ENCODE data around the gene AP2M1.

Gene AP2M1

GRCh38 chr3:184180165-184180564 is 5.5 kb downstream of the AP2M1 start:
- DNase-seq (ENCODE audit: low read depth in 2 of 2): no peak

DNA sequence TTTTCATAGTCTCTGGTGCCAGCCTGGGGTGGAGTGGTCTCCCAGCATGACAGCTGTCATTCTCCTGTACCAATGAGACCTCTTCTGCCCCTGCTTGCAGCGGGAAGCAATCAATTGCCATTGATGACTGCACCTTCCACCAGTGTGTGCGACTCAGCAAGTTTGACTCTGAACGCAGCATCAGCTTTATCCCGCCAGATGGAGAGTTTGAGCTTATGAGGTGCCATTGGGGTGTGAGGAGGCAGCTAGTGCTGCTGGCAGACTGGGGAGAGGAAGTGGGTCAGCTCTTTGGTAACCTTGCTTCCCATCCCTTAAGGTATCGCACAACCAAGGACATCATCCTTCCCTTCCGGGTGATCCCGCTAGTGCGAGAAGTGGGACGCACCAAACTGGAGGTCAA is 6.9 kb downstream of the AP2M1 start:
- DNase-seq (ENCODE audit: low read depth in 2 of 2): no peak

- DNase-seq (ENCODE audit: low read depth in 2 of 2): no peak
Measured at GRCh38 chr3:184183679-184184078, 9.0 kb downstream of the AP2M1 start.

DNA sequence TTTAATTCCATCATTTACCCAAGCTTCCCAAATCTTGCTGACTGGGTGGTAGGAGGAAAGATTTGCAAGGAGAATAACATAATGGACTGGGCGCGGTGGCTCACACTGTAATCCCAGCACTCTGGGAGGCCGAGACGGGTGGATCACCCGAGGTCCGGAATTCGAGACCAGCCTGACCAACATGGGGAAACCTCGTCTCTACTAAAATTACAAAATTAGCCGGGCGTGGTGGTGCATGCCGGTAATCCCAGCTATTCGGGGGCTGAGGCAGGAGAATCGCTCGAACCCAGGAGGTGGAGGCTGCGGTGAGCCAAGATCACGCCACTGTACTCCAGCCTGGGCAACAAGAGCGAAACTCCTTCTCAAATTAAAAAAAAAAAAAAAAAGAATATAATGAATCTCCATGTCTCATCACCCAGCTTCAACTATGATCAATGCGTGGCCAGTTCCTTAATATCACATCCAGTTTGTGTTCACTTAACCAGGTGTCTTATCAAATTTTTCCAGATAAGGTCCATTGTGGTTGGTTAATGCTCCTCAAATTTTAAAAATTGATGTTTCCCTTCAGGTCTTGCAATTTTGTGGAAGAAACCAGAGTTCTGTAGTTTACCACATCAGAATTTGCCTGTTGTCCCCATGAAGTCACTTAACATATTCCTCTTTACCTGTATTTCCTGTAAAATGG is 10.0 kb downstream of the AP2M1 start:
- no peak for DNase-seq (ENCODE audit: low read depth in 2 of 2)

DNA sequence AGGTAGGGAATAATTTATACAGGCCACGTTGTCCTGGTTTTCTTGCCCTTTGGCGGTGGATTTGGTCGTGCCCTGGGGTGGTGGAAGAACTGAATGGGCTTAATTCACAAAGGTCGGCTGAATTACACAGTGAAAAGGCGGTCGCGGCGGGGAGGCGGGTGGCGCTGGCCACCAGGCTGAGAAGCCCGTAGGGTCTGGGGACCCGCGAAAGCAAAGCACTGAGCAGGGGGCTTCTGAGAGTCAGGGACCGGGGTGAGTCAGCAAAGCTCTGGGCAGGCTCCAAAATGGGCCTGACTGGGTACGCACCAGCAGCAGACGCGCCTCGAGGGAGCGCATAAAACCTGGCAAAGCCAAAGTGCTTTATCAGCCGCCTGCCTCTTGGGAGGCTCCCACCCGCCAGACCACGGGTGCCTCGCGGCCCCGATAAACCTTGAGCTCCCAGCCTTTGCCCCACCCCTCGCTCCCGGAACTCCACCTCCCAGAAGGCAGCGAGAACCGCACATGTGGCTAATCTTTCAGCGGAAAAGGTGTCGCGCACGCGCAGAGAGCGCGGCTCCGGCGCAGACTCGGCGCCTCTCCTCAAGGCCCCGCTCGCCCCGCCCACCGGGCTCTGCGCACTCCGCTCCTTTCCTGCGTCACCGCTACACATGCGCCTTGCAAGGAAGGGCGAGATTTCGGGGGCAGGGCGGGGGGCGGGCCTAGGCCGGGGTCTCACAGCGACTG is 11.0 kb downstream of the AP2M1 start:
- DNase-seq (ENCODE audit: low read depth in 2 of 2): peak; percentile 96 to 99

- DNase-seq (ENCODE audit: low read depth in 2 of 2): no peak
Measured at GRCh38 chr3:184186184-184186901, 11.7 kb downstream of the AP2M1 start, which contains the start of gene ABCF3. Gene ABCF3 (plus strand): TSS chr3:184186199. CDS start chr3:184186208, 9 bp downstream.

- DNase-seq (ENCODE audit: low read depth in 2 of 2): no peak
Measured at GRCh38 chr3:184186902-184187207, 12.2 kb downstream of the AP2M1 start.

- no peak for DNase-seq (ENCODE audit: low read depth in 2 of 2)
Measured at GRCh38 chr3:184188080-184188479, 13.4 kb downstream of the AP2M1 start.

DNA sequence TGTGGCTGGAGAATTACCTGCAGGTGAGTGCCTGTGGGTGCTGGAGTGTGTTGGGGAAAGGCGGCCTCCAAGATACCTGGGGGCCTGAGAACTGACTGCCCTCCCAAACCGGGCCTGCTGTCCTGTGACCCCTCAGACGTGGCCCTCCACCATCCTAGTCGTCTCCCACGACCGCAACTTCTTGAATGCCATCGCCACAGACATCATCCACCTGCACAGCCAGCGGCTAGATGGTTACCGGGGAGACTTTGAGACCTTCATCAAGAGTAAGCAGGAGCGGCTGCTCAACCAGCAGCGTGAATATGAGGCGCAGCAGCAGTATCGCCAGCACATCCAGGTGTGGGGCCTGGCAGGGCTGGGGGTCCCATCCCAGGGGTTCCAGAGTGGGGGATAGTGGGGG is 14.8 kb downstream of the AP2M1 start:
- DNase-seq (ENCODE audit: low read depth in 2 of 2): no peak

DNA sequence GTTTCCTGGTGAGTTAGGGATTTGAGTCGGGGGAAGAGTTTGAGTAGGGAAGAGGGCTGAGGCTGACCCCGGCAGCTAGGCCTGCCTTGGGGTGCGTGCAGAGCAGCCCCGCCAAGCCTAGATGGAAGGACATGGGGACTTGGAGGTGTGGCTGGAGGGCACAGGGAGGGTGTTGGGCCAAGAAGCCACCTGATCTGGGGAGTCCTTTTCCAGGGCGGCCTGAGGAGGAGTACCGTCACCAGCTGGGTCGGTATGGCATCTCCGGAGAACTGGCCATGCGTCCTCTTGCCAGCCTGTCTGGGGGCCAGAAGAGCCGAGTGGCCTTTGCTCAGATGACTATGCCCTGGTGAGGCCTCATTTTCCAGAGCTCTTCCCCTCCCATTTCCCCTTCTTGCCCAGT is 18.2 kb downstream of the AP2M1 start:
- no peak for DNase-seq (ENCODE audit: low read depth in 2 of 2)

GRCh38 chr3:184193991-184194539 is 19.4 kb downstream of the AP2M1 start:
- no peak for DNase-seq (ENCODE audit: low read depth in 2 of 2)

- DNase-seq (ENCODE audit: low read depth in 2 of 2): no peak
Measured at GRCh38 chr3:184196536-184196935, 21.9 kb downstream of the AP2M1 start.

DNA sequence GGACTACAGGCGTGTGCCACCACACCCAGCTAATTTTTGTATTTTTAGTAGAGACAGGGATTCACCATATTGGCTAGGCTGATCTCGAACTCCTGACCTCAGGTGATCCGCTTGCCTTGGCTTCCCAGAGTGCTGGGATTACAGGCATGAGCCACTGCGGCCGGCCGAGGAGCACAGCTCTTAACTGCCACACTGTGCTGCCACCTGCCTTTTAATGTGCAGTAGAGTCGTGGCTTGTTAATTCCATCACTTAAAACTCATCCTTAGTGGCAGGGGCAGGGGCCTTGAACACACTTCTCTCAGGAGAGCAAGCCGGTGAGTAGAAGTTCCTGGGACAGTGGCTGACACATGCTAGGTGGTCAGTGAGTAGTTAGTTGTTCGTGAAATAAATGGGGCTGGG is 23.9 kb downstream of the AP2M1 start:
- no peak for DNase-seq (ENCODE audit: low read depth in 2 of 2)

- no peak for DNase-seq (ENCODE audit: low read depth in 2 of 2)
Measured at GRCh38 chr3:184200825-184201224, 26.2 kb downstream of the AP2M1 start.

GRCh38 chr3:184203526-184203925 is 28.9 kb downstream of the AP2M1 start:
- DNase-seq (ENCODE audit: low read depth in 2 of 2): no peak

GRCh38 chr3:184209146-184209923 is 34.7 kb downstream of the AP2M1 start:
- DNase-seq (ENCODE audit: low read depth in 2 of 2): no peak

DNA sequence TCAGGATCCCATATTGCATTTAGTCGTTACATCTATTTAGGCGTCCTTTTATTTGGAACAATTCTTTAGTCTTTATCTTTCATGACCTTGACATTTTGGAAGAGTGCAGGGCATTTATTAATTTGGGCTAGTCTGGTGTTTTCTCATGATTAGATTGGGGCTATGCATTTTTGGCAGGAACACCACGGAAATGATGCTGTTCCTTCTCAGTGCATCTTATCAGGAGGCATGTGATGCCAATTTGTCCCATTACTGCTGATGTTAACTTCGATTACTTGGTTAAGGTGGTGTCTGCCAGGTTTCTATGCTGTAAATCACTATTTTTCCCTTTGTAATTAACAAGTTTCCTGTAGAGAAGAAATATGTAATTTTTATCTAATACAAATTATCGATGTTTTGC is 36.6 kb downstream of the AP2M1 start:
- DNase-seq (ENCODE audit: low read depth in 2 of 2): no peak

GRCh38 chr3:184211718-184212117 is 37.1 kb downstream of the AP2M1 start:
- no peak for DNase-seq (ENCODE audit: low read depth in 2 of 2)

GRCh38 chr3:184218814-184219213 is 44.2 kb downstream of the AP2M1 start:
- DNase-seq (ENCODE audit: low read depth in 2 of 2): no peak

DNA sequence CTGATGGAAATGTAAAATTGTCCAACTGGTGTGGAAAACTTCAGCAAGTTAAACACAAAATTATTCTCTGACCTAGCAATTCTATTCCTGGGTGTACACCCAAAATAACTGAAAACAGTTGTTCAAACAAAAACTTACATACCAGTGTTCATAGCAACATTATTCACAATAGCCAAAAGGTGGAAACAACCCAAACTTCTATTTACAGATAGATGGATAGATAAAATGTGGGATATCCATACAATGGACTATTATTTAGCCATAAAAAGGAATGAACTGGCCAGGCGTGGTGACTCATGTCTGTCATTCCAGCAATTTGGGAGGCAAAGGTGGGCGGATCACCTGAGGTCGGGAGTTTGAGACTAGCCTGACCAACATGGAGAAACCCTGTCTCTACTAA is 47.9 kb downstream of the AP2M1 start:
- no peak for DNase-seq (ENCODE audit: low read depth in 2 of 2)

GRCh38 chr3:184223946-184224345 is 49.3 kb downstream of the AP2M1 start:
- no peak for DNase-seq (ENCODE audit: low read depth in 2 of 2)

- peak in 1 of 2 donors; percentile 29 for DNase-seq (ENCODE audit: low read depth in 2 of 2)
Measured at GRCh38 chr3:184227481-184227935, 52.9 kb downstream of the AP2M1 start.
